Measurements from ENCODE around the gene TEFM. TPM values are rescaled to one million over a fixed set of nuclear protein-coding genes. Genes with fewer than 3 reads are reported as not detected.
A peak's percentile ranks its signal among the peaks of the same experiment; 100 is the strongest.

The TEFM gene
- total and polyA plus RNA-seq, 2 donors (not counting 3 experiments of a cell fraction or from before 2014, with no cell fraction given), result 4.8 to 12.7 TPM

DNA sequence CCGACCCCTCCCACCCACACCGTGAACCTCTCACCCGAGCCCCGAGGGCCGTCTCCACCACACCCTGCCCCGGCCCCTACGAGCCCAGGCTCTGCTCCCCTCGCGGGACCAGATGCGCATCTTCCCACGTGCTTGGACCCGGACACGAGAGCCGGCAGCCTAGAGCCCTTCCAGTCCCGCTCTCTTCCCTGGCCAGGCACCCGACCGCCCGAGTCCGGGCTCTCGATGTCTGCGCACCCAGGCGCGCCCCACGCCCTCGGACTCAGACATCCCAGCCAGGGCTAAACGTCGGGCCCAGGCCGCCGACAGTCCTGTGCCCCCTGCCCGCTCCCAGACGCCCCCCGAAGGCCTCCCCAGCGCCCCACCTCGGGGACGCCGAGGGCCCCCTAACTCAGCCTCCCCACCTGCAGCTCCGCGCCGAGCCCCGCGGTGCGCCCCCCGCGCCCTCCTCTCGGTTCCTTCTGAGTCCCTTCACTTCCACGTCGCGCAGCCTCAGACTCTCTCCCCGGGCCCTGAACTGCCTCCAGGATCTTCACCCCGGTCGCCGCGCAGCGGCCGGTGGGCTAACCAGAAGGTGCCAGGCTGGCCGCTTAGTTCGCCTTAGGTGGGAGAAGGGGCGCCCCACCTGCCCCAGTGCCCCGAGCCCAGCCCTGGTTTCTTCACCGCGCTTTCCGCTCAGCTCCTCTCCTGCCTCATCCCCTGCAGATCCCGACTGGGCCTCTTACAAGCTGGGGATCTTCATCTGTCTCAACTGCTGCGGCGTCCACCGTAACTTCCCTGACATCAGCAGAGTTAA, 16.4 kb upstream of the TEFM start:
- Histone ChIP-seq H3K4me1 (ENCODE audit: control insufficient read depth, extremely low read depth, insufficient read depth, low read length) (peaks cover 19% of the 10 kb centered on the region), H3K4me2 (ENCODE audit: insufficient read depth, low read length) (peak overlapping the region; percentile 24), H3K9me3 (replicated peaks; ENCODE audit: control insufficient read depth, insufficient read depth, low read length) (no peaks in the 10 kb centered on the region), H4K20me1 (replicated peaks; ENCODE audit: control insufficient read depth, extremely low read depth, insufficient read depth, low read length) (no peaks in the 10 kb centered on the region), H3K79me2 (ENCODE audit: control insufficient read depth, insufficient read depth, low read length) (no peaks in the 10 kb centered on the region), H3K4me3 (replicated peaks in 1 of 3; ENCODE audit: insufficient read depth in 1 of 3, low read depth in 1 of 3, low read length in 3 of 3) (peak overlapping the region in 1 of 3 experiments; percentile 20), H3K27ac (ENCODE audit: insufficient read depth, low read depth, low read length) (no peak overlapping the region), H3K36me3 (ENCODE audit: control insufficient read depth in 2 of 2, extremely low read depth in 1 of 2, insufficient read depth in 2 of 2, low read length in 2 of 2) (no peaks in the 10 kb centered on the region), H2AFZ (ENCODE audit: low read depth, low read length) (peak overlapping the region; percentile 74), H3K27me3 (ENCODE audit: control insufficient read depth in 2 of 2, insufficient read depth in 2 of 2, low read length in 2 of 2) (peaks cover 10 to 20% of the 10 kb centered on the region in 2 experiments), H3K9me1 (replicated peaks; ENCODE audit: control insufficient read depth, extremely low read depth, insufficient read depth, low read length) (no peaks in the 10 kb centered on the region), H3K9ac (replicated peaks; ENCODE audit: extremely low read depth, insufficient read depth, low read length) (no peak overlapping the region)
- dilution Hi-C loops (cut with MboI; ENCODE audit: extremely low pct_ligation_motif_present, low sequenced_read_pairs), result no loop called here
- DNase-seq (ENCODE audit: low read depth, low spot score), result no peak
- no peak for TF ChIP-seq POLR2AphosphoS5 (IDR thresholded peaks at IDR 0.05; ENCODE audit: insufficient read depth, low read depth, low read length)
- TF ChIP-seq GATA2 (IDR thresholded peaks at IDR 0.05; ENCODE audit: insufficient read depth, insufficient read length, low read depth, low read length), result no peak
- peak; percentile 64 for TF ChIP-seq EZH2 (IDR thresholded peaks at IDR 0.05; ENCODE audit: borderline replicate concordance, low read depth, low read length, severe bottlenecking)
- TF ChIP-seq JUN (IDR thresholded peaks at IDR 0.05; ENCODE audit: borderline replicate concordance, insufficient read depth, insufficient read length, low read depth), result no peak
- TF ChIP-seq FOS (IDR thresholded peaks at IDR 0.05; ENCODE audit: borderline replicate concordance, insufficient read depth, low read length), result no peak
- TF ChIP-seq POLR2A (IDR thresholded peaks at IDR 0.05; ENCODE audit: low read depth, low read length), result no peak
- TF ChIP-seq, protein P1, sequence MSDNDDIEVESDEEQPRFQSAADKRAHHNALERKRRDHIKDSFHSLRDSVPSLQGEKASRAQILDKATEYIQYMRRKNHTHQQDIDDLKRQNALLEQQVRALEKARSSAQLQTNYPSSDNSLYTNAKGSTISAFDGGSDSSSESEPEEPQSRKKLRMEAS (IDR thresholded peaks at IDR 0.05; ENCODE audit: insufficient read depth, insufficient read length), result no peak
- TF ChIP-seq CTCF (IDR thresholded peaks at IDR 0.05; ENCODE audit: extremely low read depth in 1 of 2, insufficient read depth in 1 of 2, low read depth in 1 of 2, low read length in 2 of 2), result no peak
- ChIA-PET CTCF (interaction anchor here (1.0 to 1.7 kb wide), 2 partner anchors 12 to 48 kb away, joined by 3 to 4 read pairs; partner anchors contain the start of gene RNF135), POLR2A (interaction anchor here (0.6 kb wide), 1 partner anchor 17 kb away, joined by 3 read pairs; no protein-coding TSS in a partner anchor)
- BruUV-seq (replicated peaks), result no TSS peak
- FAIRE-seq, result no peak
- intact Hi-C loops (cut with micrococcal nuclease), result no loop called here

Data from endothelial cell of umbilical vein (primary cell).